Tibial nerve (tissue), 4 donors: ENCODE measurements around the gene THSD1.

Experiments used
- CTCF ChIP-seq, 5 experiments: fragments of 200-600 bp in 3 of 5; fragments of 450-650 bp in 2 of 5; sonication (generic) in 3 of 5; IDR thresholded peaks; one replicate each; pipeline ENCODE4 v1.5.1; 2016 to 2019; ENCODE audit warnings: antibody characterized with exemption in 5 of 5, mild to moderate bottlenecking in 3 of 5, moderate library complexity in 2 of 5
- EP300 ChIP-seq, 2 donors: sonication (generic); formaldehyde crosslinking; IDR thresholded peaks; one replicate each; pipeline ENCODE4 v1.6.1; 2017; ENCODE audit warnings: antibody characterized with exemption in 2 of 2, mild to moderate bottlenecking in 1 of 2
- POLR2A ChIP-seq, 2 donors: fragments of 450-650 bp; IDR thresholded peaks; one replicate each; pipeline ENCODE4 v1.6.1; 2017; ENCODE audit warnings: antibody characterized with exemption in 2 of 2, mild to moderate bottlenecking in 2 of 2, moderate library complexity in 2 of 2

GRCh38 chr13:52348983-52349780, 56.8 kb downstream of the THSD1 start:
- TF ChIP-seq CTCF (IDR thresholded peaks at IDR 0.05): no peak
- no peak for TF ChIP-seq EP300 (IDR thresholded peaks at IDR 0.05)
- TF ChIP-seq POLR2A (IDR thresholded peaks at IDR 0.05): no peak
